ENCODE measurements around the gene DDAH1. TPM values are rescaled to one million over a fixed set of nuclear protein-coding genes. Genes with fewer than 3 reads are reported as not detected.

The DDAH1 gene
- total RNA-seq, 2 donors from 2014 or later: 10.1 to 15.6 TPM

- intact Hi-C loops (cut with DNase I): no loop called here
- ATAC-seq (no peak), DNase-seq (no peak)
These were observed 92.1 kb downstream of the DDAH1 start for GRCh38 chr1:85372683-85373377.

GRCh38 chr1:85371021-85371420, 93.9 kb downstream of the DDAH1 start:
- intact Hi-C loops (cut with DNase I): no loop called here
- no peak for ATAC-seq
- DNase-seq: no peak

GRCh38 chr1:85368073-85368770, 96.7 kb downstream of the DDAH1 start:
- DNase-seq: no peak
- ATAC-seq: no peak
- intact Hi-C loops (cut with DNase I): no loop called here

GRCh38 chr1:85366391-85367170, 98.4 kb downstream of the DDAH1 start:
- intact Hi-C loops (cut with DNase I): no loop called here
- DNase-seq (no peak), ATAC-seq (peak in 1 of 2 donors; percentile 34)

GRCh38 chr1:85365851-85366250, 99.1 kb downstream of the DDAH1 start:
- ATAC-seq: no peak
- DNase-seq: no peak
- intact Hi-C loops (cut with DNase I): no loop called here

GRCh38 chr1:85363521-85363920, 101.4 kb downstream of the DDAH1 start:
- DNase-seq (no peak), ATAC-seq (no peak)
- intact Hi-C loops (cut with DNase I): no loop called here

GRCh38 chr1:85363092-85363491, 101.9 kb downstream of the DDAH1 start:
- intact Hi-C loops (cut with DNase I): no loop called here
- no peak for ATAC-seq

GRCh38 chr1:85361606-85362296, 103.2 kb downstream of the DDAH1 start:
- intact Hi-C loops (cut with DNase I): no loop called here
- no peak for ATAC-seq
- no peak for DNase-seq

More at GRCh38 chr1:85363092-85363491, 101.9 kb downstream of the DDAH1 start:
- DNase-seq: no peak

- intact Hi-C loops (cut with DNase I): no loop called here
- peak; percentile 63 to 85 for ATAC-seq
- DNase-seq: no peak
These were observed 104.0 kb downstream of the DDAH1 start for GRCh38 chr1:85360730-85361493.

GRCh38 chr1:85359874-85360721, 104.9 kb downstream of the DDAH1 start:
- intact Hi-C loops (cut with DNase I): no loop called here
- no peak for DNase-seq
- no peak for ATAC-seq

- ATAC-seq: no peak
- intact Hi-C loops (cut with DNase I): no loop called here
- DNase-seq: no peak
These were observed 106.1 kb downstream of the DDAH1 start for GRCh38 chr1:85358702-85359438.

- DNase-seq (no peak), ATAC-seq (no peak)
- intact Hi-C loops (cut with DNase I): no loop called here
These were observed 107.1 kb downstream of the DDAH1 start for GRCh38 chr1:85357817-85358216.

- no peak for DNase-seq
- intact Hi-C loops (cut with DNase I): no loop called here
- no peak for ATAC-seq
These were observed 108.8 kb downstream of the DDAH1 start for GRCh38 chr1:85356130-85356529.

- DNase-seq: no peak
- no peak for ATAC-seq
- intact Hi-C loops (cut with DNase I): no loop called here
These were observed 112.9 kb downstream of the DDAH1 start for GRCh38 chr1:85352055-85352454.

GRCh38 chr1:85351202-85351828, 113.6 kb downstream of the DDAH1 start:
- intact Hi-C loops (cut with DNase I): no loop called here
- ATAC-seq: no peak
- no peak for DNase-seq

GRCh38 chr1:85349224-85349623, 115.7 kb downstream of the DDAH1 start:
- ATAC-seq (no peak), DNase-seq (no peak)
- intact Hi-C loops (cut with DNase I): no loop called here

- ATAC-seq: peak in 1 of 2 donors; percentile 36
- DNase-seq: no peak
- intact Hi-C loops (cut with DNase I): no loop called here
These were observed 117.1 kb downstream of the DDAH1 start for GRCh38 chr1:85347908-85348307.
